T-helper 1 cell treated with Interleukin-12 subunit alpha and Interleukin-12 subunit beta and Interleukin-4 antibody, amounts not matched to agents 30 μg/mL and 1 μg/mL, for 36 hours (primary cell): ENCODE results near the gene PIGL.
"Not testable (repeated sequence)": the region's sequence is repeated elsewhere in the genome, so short reads cannot be mapped to it uniquely, and the experiment has no call there.

Experiments used
- H3K27ac Mint-ChIP-seq: one replicate; pipeline ENCODE4 v1.8.0; 2021; ENCODE audit warnings: mild to moderate bottlenecking, mixed read lengths
- H3K27me3 Mint-ChIP-seq: one replicate; pipeline ENCODE4 v1.8.0; 2021; ENCODE audit warnings: low read depth, mixed read lengths
- H3K36me3 Mint-ChIP-seq: one replicate; pipeline ENCODE4 v1.8.0; 2021; ENCODE audit warnings: low read depth, mixed read lengths
- H3K4me1 Mint-ChIP-seq: one replicate; pipeline ENCODE4 v1.8.0; 2021; ENCODE audit warnings: low read depth, mixed read lengths
- H3K4me3 Mint-ChIP-seq: one replicate; pipeline ENCODE4 v1.8.0; 2021; ENCODE audit warnings: mild to moderate bottlenecking, moderate library complexity, mixed read lengths
- H3K9me3 Mint-ChIP-seq: one replicate; pipeline ENCODE4 v1.8.0; 2021; ENCODE audit warnings: mixed read lengths

PIGL gene

DNA sequence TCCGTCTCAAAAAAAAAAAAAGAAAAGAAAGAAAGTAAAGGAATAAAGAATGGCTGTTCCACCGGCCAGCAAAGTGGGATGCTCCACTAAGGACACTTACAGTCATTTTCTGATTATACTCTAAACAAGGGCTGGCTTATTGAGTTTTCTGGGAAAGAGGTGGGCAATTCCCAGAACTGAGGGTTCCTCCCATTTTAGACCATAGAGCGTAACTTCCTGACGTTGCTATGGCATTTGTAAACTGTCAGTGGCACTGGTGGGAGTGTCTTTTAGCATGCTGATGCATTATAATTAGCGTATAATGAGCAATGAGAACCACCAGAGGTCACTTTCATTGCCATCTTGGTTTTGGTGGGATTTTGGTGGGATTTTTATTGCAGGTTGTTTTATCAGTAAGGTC, 58.0 kb downstream of the PIGL start:
- H3K4me3 Mint-ChIP-seq = no peak overlapping the region
- no peaks in the 10 kb centered on the region for H3K27me3 Mint-ChIP-seq
- peaks cover 13% of the 10 kb centered on the region for H3K9me3 Mint-ChIP-seq
- H3K4me1 Mint-ChIP-seq = no peaks in the 10 kb centered on the region
- H3K27ac Mint-ChIP-seq = no peak overlapping the region
- H3K36me3 Mint-ChIP-seq = peaks cover 14% of the 10 kb centered on the region

DNA sequence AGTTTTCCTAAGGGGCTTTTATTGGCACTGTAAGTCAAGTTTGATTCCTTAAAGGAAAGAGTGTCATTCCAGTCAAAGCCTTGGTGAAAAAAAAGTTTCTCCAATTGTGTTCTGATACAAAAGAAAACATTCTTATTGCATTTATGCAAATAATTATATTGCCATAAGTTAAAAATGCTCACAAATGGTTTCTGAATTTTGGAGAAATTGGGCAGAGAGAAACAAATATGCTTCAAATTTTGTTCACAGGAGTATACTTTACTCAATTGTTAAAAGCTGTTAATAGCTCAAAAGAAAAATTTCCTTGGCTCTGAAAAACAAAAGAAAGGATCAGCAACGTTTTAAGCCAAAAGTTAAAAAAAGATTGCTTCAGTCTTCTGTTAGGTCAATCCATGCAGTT, 60.2 kb downstream of the PIGL start:
- no peak overlapping the region for H3K27ac Mint-ChIP-seq
- no peak overlapping the region for H3K4me3 Mint-ChIP-seq
- H3K36me3 Mint-ChIP-seq = peaks cover 17% of the 10 kb centered on the region

DNA sequence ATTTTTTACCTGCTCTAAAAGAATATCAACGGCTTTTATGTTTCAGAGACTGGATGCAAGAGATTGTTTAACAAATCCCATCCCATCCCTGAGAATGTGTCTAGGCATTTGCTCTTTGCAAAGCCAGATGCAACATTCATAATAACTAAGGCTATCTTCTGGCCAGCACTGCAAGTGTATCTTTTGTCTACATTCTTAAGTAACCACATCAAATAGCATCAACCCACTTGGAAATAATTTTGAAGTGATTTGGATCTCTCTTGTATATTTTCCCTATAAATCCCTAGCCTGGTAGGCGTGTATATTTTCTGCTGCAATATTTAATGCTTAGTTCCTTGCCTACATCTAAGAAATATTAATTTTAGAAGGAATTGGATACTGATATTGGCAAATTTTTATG, 64.3 kb downstream of the PIGL start:
- Mint-ChIP-seq H3K27me3 (no peaks in the 10 kb centered on the region), H3K4me3 (no peak overlapping the region), H3K9me3 (peaks cover 13% of the 10 kb centered on the region), H3K27ac (no peak overlapping the region), H3K36me3 (peaks cover 24% of the 10 kb centered on the region), H3K4me1 (peaks cover 12% of the 10 kb centered on the region)

More for the DNA sequence above, 60.2 kb downstream of the PIGL start:
- H3K27me3 Mint-ChIP-seq = no peaks in the 10 kb centered on the region
- H3K9me3 Mint-ChIP-seq = peaks cover 13% of the 10 kb centered on the region
- no peaks in the 10 kb centered on the region for H3K4me1 Mint-ChIP-seq

DNA sequence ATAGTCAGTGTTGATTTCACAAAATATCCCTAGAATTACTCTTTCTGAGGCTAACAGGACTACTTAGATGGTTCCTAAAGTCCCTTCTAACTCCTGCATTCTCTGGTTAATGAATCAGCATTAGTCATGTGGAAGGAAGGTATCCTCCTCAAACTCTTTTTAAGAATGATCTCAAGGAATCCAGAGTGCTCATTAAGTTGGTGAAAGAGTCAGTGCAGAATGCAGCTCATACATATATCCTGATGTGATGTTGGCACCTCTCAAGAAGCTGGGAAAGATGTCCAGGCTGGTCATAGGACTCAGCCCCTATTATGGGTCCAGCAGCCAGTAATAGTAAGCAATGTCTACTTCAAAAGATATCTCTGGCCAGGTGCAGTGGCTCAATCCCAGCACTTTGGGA, 65.5 kb downstream of the PIGL start:
- Mint-ChIP-seq H3K36me3 (peaks cover 21% of the 10 kb centered on the region), H3K4me1 (peaks cover 24% of the 10 kb centered on the region), H3K9me3 (peaks cover 7% of the 10 kb centered on the region), H3K4me3 (no peak overlapping the region), H3K27me3 (no peaks in the 10 kb centered on the region), H3K27ac (no peak overlapping the region)

DNA sequence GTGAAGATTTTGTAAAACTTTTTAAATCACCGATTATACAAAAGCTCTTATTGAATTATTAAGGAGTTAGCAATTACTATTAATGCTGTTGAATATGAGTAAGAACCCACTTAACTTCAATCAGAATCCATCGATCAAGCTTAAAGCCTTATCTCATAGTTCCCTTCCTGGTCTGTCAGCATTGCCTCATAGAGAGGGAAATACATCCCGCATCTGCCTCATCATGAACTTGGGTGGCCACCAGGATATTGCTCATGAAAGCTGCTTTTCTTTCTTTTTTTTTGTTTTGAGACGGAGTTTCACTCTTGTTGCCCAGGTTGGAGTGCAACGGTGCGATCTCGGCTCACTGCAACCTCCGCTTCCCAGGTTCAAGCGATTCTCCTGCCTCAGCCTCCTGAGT, 66.7 kb downstream of the PIGL start:
- Mint-ChIP-seq H3K27me3 (no peaks in the 10 kb centered on the region), H3K4me3 (no peak overlapping the region), H3K36me3 (peaks cover 18% of the 10 kb centered on the region), H3K27ac (no peak overlapping the region), H3K9me3 (peaks cover 3% of the 10 kb centered on the region), H3K4me1 (peaks cover 30% of the 10 kb centered on the region)

DNA sequence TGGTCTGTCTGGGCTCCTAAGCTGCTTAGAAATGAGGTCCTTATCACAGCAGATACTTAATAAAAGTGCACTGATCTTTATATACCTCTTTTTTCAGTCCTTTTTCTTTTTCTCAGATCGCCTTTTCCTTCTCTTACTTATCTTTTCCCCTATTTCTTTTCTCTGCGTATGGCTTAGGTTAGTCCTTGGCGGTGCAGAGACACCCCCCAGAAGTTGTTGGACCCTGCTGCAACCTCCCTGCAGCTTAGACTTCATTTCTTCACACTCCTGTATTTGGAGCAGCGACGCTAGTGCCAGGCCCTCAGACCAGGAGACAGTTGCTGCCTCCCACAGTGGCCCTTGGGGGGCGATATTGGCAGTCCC, 68.6 kb downstream of the PIGL start:
- Mint-ChIP-seq H3K4me3 (peak overlapping the region; percentile 64), H3K4me1 (peaks cover 32% of the 10 kb centered on the region), H3K27me3 (no peaks in the 10 kb centered on the region), H3K27ac (peak overlapping the region; percentile 95), H3K36me3 (peaks cover 8% of the 10 kb centered on the region), H3K9me3 (no peaks in the 10 kb centered on the region)

DNA sequence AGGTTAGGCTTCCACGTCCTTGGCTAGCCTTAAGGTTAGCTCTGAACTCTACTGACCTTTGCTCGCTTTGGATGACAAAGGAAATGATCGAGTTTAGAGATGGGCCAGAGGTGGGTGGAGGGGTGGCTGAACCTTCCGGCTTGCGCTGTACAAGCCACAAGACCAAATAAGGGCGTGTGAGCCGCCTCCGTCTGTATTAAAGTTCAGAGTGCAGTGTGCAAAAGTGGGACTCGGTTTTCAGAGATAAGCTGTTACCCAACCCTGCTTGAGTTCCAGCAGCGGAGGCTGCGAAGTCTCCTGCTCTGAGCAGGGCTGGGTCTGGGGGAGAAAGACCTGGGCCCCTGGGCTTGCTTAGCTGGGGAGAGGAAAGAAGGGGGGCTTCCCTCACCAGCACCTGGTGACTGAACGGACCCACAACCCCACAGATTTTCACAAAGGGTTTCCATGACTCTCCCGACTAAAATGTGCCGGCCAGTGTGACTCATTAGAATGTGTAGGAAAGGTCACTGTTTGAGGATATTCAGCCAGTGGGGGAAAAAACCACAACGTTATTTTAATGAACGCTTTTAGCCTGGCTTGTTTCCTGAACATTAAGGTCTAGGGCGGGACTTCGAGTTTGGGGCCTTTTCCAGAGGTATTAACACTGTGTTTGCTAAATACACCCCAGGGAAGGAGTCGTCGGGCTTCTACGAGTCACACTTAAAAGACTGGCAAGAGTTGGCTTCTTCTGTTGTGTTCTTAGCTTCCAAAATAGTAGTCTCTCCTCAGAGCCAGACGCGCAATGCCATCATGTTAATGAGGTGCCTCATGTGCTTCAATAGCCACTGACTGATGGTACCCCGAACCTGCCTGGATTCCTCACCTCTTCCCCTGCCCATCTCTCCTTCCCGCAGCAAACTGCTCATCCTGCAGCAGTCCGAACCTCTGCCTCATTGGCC, 69.3 kb downstream of the PIGL start:
- Mint-ChIP-seq H3K9me3 (no peaks in the 10 kb centered on the region), H3K4me3 (peak overlapping the region; percentile 64), H3K36me3 (peaks cover 8% of the 10 kb centered on the region), H3K27me3 (no peaks in the 10 kb centered on the region), H3K4me1 (peaks cover 32% of the 10 kb centered on the region), H3K27ac (peak overlapping the region; percentile 95)

DNA sequence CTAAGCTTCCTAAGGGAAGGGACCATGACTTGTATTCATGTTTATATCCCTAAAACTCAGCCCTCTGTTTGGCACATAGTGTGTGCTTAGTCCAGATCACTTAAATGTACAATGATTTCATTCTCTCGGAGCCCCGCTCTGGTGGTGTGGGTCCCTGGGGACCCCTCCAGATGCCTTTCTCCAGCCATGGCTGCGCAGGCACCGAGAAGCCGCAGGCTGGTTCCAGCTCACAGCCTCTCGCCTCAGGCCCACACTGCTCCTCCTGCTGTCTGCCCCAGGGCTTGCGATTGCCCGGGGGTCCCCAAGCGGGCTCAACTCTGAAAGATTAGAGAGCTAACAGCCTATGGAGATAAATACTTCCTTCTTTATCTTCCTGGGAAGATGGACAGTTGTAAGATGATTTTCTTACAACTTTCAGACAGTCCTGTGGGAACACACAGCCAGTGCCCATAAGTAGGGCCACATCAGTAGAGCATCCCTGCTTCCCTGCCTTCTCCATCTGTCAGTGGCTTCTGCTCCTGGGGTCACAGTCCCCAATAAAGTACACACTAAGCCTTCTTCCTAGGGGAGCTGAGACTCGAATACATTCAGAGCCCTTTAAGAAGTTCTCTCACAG, 70.0 kb downstream of the PIGL start:
- peaks cover 8% of the 10 kb centered on the region for H3K36me3 Mint-ChIP-seq
- H3K27me3 Mint-ChIP-seq = no peaks in the 10 kb centered on the region
- H3K9me3 Mint-ChIP-seq = no peaks in the 10 kb centered on the region
- H3K27ac Mint-ChIP-seq = peak overlapping the region; percentile 95
- H3K4me1 Mint-ChIP-seq = peaks cover 32% of the 10 kb centered on the region
- H3K4me3 Mint-ChIP-seq = peak overlapping the region; percentile 64

DNA sequence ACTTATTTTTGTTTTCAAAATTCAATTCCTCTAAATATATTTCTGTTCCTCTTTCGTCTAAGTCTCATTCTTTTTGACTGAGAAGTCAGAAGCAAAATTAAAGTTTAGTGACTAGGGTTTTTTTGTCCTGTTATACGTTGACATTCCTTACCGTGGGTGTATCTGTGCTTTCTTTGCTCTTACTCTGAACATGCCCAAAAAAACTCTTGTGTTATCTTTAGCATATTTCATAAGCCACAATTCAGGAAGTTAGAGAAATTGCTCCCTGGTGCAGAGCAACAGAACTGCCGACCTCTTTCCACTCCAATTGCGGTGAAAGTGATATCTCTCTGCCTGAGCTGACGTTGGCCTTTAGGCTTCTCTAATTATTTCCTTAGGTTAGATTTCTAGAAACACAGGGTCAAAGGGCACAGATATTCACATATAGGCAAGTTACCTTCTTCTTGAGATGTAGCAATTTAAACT, 70.6 kb downstream of the PIGL start:
- no peaks in the 10 kb centered on the region for H3K9me3 Mint-ChIP-seq
- peak overlapping the region; percentile 95 for H3K27ac Mint-ChIP-seq
- peak overlapping the region; percentile 40 for H3K4me3 Mint-ChIP-seq
- H3K36me3 Mint-ChIP-seq = peaks cover 8% of the 10 kb centered on the region
- peaks cover 35% of the 10 kb centered on the region for H3K4me1 Mint-ChIP-seq
- no peaks in the 10 kb centered on the region for H3K27me3 Mint-ChIP-seq

DNA sequence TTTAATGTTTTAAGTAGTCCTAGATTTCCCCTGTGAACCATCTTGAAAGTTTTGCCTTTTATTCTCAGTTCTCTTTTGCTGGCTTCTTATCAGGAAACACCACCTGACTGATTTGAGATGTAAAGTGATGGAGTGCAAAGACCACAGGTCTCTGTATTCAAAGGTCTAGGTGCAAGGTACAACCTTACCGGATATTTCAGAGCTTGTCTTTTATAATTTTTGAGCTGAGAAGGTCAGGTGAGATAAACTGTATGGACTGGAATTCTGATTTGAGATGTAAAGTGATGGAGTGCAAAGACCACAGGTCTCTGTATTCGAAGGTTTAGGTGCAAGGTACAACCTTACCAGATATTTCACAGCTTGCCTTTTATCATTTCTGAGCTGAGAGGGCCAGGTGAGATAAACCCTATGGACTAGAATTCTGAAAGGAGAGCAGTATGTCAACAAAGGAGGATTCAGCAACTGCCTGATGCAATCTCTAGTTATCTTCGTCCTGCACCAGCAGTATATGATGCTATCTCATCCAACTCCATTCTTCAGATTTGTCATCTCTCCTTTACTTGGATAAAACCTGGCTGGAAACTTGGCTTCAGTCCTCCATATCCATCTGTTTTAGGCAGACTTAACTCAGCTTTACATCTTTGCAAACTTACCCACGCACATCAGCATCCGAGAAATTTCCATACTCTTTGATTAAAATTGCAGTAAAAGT, 72.0 kb downstream of the PIGL start:
- Mint-ChIP-seq H3K4me3 (no peak overlapping the region), H3K27me3 (no peaks in the 10 kb centered on the region), H3K27ac (peak overlapping the region; percentile 55), H3K4me1 (peaks cover 35% of the 10 kb centered on the region), H3K9me3 (no peaks in the 10 kb centered on the region), H3K36me3 (peaks cover 8% of the 10 kb centered on the region)

DNA sequence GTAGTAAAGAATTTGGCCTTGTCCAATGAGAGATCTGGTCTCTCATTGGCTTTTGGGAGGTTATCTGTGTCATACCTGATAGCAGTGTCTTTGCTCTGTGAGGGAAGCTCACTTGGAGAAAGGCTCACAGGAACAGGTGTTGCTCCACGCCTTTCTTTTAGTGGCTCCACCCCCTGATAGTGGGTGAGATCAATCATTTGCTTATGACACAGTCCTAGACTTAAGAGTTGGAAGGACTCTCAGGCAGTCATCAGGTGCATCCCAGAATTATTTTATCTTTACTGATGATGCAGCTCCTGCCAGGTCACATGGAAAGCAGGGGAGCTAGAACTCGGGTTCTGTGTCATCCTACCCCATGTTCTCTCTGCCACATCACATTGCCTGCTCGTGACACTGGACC, 76.9 kb downstream of the PIGL start:
- no peak overlapping the region for H3K27ac Mint-ChIP-seq

DNA sequence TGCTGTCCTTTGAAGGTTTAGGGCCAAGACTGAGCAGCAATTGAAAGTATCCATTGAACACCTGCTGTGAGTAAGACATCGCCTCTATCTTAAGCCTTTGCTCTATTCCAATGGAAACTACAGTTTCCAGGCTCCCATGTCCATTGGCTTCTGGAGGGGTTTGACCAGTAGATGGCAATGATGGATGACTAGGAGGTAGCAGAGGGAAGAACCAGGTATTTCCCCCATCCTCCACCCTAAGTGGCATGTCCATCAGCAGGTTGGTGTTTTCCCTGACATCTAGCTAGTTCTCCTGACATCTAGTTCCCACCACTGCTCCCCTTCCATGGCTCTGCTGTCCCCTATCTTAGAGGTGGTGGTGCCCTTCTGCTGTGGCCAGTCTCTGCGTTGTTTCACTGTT, 77.5 kb downstream of the PIGL start:
- Mint-ChIP-seq H3K27me3 (no peaks in the 10 kb centered on the region), H3K36me3 (no peaks in the 10 kb centered on the region), H3K4me1 (peaks cover 9% of the 10 kb centered on the region), H3K27ac (no peak overlapping the region), H3K4me3 (no peak overlapping the region), H3K9me3 (no peaks in the 10 kb centered on the region)

More for the DNA sequence above, 76.9 kb downstream of the PIGL start:
- Mint-ChIP-seq H3K36me3 (no peaks in the 10 kb centered on the region), H3K4me1 (peaks cover 9% of the 10 kb centered on the region), H3K9me3 (no peaks in the 10 kb centered on the region), H3K27me3 (no peaks in the 10 kb centered on the region), H3K4me3 (no peak overlapping the region)

DNA sequence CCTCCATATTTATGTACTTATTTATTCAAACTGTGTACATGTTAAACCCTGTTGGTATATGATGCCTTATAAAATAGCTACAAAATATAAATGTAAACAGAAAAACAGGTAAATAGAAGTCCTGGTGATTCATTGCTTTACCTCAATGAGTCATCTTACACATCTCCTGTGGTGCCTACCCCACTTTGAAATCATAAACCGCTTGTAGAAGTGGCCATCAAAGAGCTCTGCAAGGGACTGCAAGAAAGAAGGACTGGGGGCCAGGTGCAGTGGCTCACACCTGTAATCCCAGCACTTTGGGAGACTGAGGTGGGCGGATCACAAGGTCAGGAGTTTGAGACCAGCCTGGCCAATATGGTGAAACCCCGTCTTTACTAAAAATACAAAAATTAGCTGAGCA, 79.1 kb downstream of the PIGL start:
- H3K4me3 Mint-ChIP-seq, H3K27ac Mint-ChIP-seq, H3K9me3 Mint-ChIP-seq, H3K36me3 Mint-ChIP-seq, H3K27me3 Mint-ChIP-seq, H3K4me1 Mint-ChIP-seq: not testable (repeated sequence)

DNA sequence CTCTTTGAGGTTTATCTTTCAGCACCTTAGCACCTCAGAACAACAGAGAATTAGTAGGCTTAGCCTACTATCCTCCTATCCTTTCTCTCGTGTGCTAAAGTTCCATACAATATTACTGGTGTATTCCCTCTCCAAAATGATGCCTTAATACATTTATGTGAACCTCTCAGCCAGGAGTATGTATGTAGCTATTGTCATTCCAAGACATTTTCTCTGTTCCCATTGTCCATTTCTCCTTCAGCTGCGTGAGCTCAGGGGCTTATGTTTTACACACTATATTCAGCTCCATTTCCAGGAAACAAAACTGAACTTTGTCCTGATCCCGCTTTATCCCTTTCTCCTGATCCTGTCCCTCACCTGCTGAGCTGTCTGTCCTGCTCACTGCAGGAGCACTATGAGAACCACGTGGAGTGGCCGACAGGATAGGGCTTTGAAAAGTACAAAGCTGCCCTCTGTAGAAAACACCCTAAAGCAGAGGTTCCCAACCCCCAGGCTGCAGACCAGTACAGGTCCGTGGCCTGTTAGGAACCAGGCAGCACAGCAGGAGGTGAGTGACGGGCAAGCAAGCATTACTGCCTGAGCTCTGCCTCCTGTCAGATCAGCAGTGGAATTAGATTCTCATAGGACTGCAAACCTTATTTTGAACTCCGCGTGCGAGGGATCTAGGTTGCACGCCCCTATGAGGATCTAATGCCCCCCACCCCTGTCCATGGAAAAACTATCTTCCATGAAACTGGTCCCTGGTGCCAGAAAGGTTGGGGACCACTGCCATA, 80.5 kb downstream of the PIGL start:
- Mint-ChIP-seq H3K4me1 (peaks cover 6% of the 10 kb centered on the region), H3K27me3 (no peaks in the 10 kb centered on the region), H3K9me3 (no peaks in the 10 kb centered on the region), H3K27ac (no peak overlapping the region), H3K36me3 (peaks cover 3% of the 10 kb centered on the region), H3K4me3 (no peak overlapping the region)
